HG02588 (cell line): ENCODE measurements around the gene SCT.

Source experiments
- ATAC-seq: cut with Tn5 transposase; IDR thresholded peaks from one replicate; pipeline ENCODE4 v1.9.1; 2021; ENCODE audit warnings: mild to moderate bottlenecking, moderate library complexity; ENCODE audit not compliant: unreplicated experiment

The SCT gene

GRCh38 chr11:643849-644738 is 17.1 kb upstream of the SCT start:
- no peak for ATAC-seq

- ATAC-seq = no peak
Observed at GRCh38 chr11:643366-643765, 16.4 kb upstream of the SCT start.

GRCh38 chr11:641806-642370 is 14.9 kb upstream of the SCT start:
- ATAC-seq = no peak

GRCh38 chr11:640021-640706 is 13.2 kb upstream of the SCT start:
- no peak for ATAC-seq

- no peak for ATAC-seq
Observed at GRCh38 chr11:639332-639955, 12.5 kb upstream of the SCT start.

- ATAC-seq = no peak
Observed at GRCh38 chr11:638631-639331, 11.8 kb upstream of the SCT start.

GRCh38 chr11:637593-638521 is 10.9 kb upstream of the SCT start:
- ATAC-seq = no peak

- no peak for ATAC-seq
Observed at GRCh38 chr11:637333-637592, 10.3 kb upstream of the SCT start.

- ATAC-seq = no peak
Observed at GRCh38 chr11:636511-637332, 9.7 kb upstream of the SCT start, which contains the start of gene DRD4. Gene DRD4 (plus strand): TSS chr11:637269. CDS start chr11:637305, 36 bp downstream.

- no peak for ATAC-seq
Observed at GRCh38 chr11:635945-636510, 9.0 kb upstream of the SCT start.

- ATAC-seq = no peak
Observed at GRCh38 chr11:630871-631270, 3.9 kb upstream of the SCT start.

- ATAC-seq = no peak
Observed at GRCh38 chr11:629237-629583, 2.2 kb upstream of the SCT start.

GRCh38 chr11:628056-628455 is 1.1 kb upstream of the SCT start:
- ATAC-seq = no peak

- ATAC-seq = no peak
Observed at GRCh38 chr11:627308-627576, 261 bp upstream of the SCT start.

GRCh38 chr11:625636-626268 is 1.2 kb downstream of the SCT start:
- no peak for ATAC-seq

GRCh38 chr11:624705-625635 is 2.0 kb downstream of the SCT start, which contains the start of gene CDHR5:
Gene CDHR5 (minus strand): TSS chr11:624955. CDS start chr11:624902, 53 bp downstream.
- ATAC-seq = no peak

- no peak for ATAC-seq
Observed at GRCh38 chr11:623999-624704, 2.8 kb downstream of the SCT start.
